ENCODE results near the gene DACT1.
A peak's percentile ranks its signal among the peaks of the same experiment; 100 is the strongest.

The DACT1 gene

GRCh38 chr14:58637040-58637390 is 747 bp upstream of the DACT1 start:
- no peak for DNase-seq (ENCODE audit: insufficient read length, low spot score)
- no peak for FAIRE-seq
- TF ChIP-seq CTCF (IDR thresholded peaks at IDR 0.05; ENCODE audit: insufficient read depth, missing control alignments): no peak

GRCh38 chr14:58638231-58639197 is 752 bp downstream of the DACT1 start:
- FAIRE-seq (no peak), DNase-seq (ENCODE audit: insufficient read length, low spot score) (no peak)
- TF ChIP-seq CTCF (IDR thresholded peaks at IDR 0.05; ENCODE audit: insufficient read depth, missing control alignments): peak; percentile 3

DNA sequence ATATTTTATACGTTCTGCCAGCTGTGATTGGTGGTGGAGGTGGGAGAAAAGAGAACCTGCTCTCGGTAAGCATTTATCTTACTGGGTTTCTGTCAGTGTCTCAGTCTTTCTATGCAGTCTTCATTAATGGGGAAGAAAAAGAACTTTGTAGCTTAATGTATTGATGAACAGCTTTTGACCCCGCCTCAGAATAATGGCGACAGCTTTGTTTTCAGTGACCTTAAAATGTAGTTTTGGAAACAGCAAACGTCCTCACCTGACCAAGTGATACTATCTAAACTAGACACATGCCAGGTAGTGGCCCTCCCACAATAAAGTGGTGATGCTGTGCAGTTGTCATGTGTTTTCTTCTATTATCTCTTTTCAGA is 1.4 kb downstream of the DACT1 start:
- no peak for FAIRE-seq
- DNase-seq (ENCODE audit: insufficient read length, low spot score): no peak
- TF ChIP-seq CTCF (IDR thresholded peaks at IDR 0.05; ENCODE audit: insufficient read depth, missing control alignments): no peak

GRCh38 chr14:58639842-58640484 is 2.2 kb downstream of the DACT1 start:
- TF ChIP-seq CTCF (IDR thresholded peaks at IDR 0.05; ENCODE audit: insufficient read depth, missing control alignments): peak; percentile 84
- DNase-seq (ENCODE audit: insufficient read length, low spot score) (no peak), FAIRE-seq (peak; percentile 90)

GRCh38 chr14:58640959-58641358 is 3.2 kb downstream of the DACT1 start:
- no peak for TF ChIP-seq CTCF (IDR thresholded peaks at IDR 0.05; ENCODE audit: insufficient read depth, missing control alignments)
- no peak for DNase-seq (ENCODE audit: insufficient read length, low spot score)

DNA sequence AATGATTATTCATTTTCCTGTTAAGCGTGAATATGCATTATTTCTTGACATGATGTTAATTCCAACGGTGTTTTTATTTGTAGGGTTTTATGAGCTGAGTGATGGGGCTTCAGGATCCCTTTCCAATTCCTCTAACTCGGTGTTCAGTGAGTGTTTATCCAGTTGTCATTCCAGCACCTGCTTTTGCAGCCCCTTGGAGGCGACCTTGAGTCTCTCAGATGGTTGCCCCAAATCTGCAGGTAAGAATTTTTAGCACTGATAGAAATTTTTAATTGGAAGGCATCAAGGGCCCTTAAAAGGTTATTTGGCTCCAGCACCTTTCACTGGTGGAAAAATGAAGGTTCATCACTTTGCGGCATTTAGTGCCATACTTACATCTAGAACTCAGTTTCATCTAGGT is 3.7 kb downstream of the DACT1 start:
- no peak for TF ChIP-seq CTCF (IDR thresholded peaks at IDR 0.05; ENCODE audit: insufficient read depth, missing control alignments)
- DNase-seq (ENCODE audit: insufficient read length, low spot score) (no peak), FAIRE-seq (no peak)

More at GRCh38 chr14:58640959-58641358, 3.2 kb downstream of the DACT1 start:
- no peak for FAIRE-seq

- FAIRE-seq: no peak
- no peak for DNase-seq (ENCODE audit: insufficient read length, low spot score)
- no peak for TF ChIP-seq CTCF (IDR thresholded peaks at IDR 0.05; ENCODE audit: insufficient read depth, missing control alignments)
These were observed 5.6 kb downstream of the DACT1 start for GRCh38 chr14:58643366-58643765.
